H1 (cell line): ENCODE measurements around the gene DYRK1A. TPM values are rescaled to one million over a fixed set of nuclear protein-coding genes. Genes with fewer than 3 reads are reported as not detected.

ENCODE experiments used
- GTF2F1 ChIP-seq: IDR thresholded peaks from 2 replicates; pipeline ENCODE4 v1.6.1; 2012; ENCODE audit warnings: low read depth, low read length, improper control_type of control experiment, borderline replicate concordance
- KDM1A ChIP-seq: fragments of 200-600, 300-600 bp; sonication (generic); IDR thresholded peaks from 2 replicates; pipeline ENCODE4 v1.7.1; 2016; ENCODE audit warnings: mild to moderate bottlenecking, low read length, borderline replicate concordance
- KDM5A ChIP-seq: fragments of 200-600 bp; IDR thresholded peaks from 2 replicates; pipeline ENCODE4 v1.7.1; 2012; ENCODE audit warnings: mild to moderate bottlenecking, low read length, inconsistent platforms, mixed read lengths
- TBP ChIP-seq: IDR thresholded peaks from 2 replicates; pipeline ENCODE4 v1.6.1; 2011; ENCODE audit warnings: low read depth, low read length, improper control_type of control experiment
- TEAD4 ChIP-seq: IDR thresholded peaks from 2 replicates; pipeline ENCODE4 v1.6.1; 2012; ENCODE audit warnings: low read depth, low read length, inconsistent platforms, mixed read lengths
- YY1 ChIP-seq: IDR thresholded peaks from 2 replicates; pipeline ENCODE4 v1.6.1; 2011; ENCODE audit warnings: low read depth, mild to moderate bottlenecking, low read length
- polyA plus RNA-seq, 7 experiments: library from polyadenylated mRNA; depleted of rRNA in 3 of 7; stranded (reverse) in 5 of 7; unstranded in 2 of 7; fragments of >200 nt in 5 of 7; fragments of 200-250 nt in 2 of 7; gene quantifications; 1 replicate in 5 of 7; 2 replicates in 1 of 7; 4 replicates in 1 of 7; pipeline versions ENCODE4 v1.2.1 to v1.2.3, GENCODE V29; 2011 to 2013; ENCODE audit warnings: missing spikeins in 2 of 7, mixed read lengths in 2 of 7
- total RNA-seq: library from RNA; stranded (reverse); fragmentation: NEBNext Ultra II Directional; extraction: Animal tissue kit (Norgen Biotek cat#: 25700); gene quantifications from 2 replicates; pipeline ENCODE4 v1.2.1, GENCODE V29; 2021
- TF ChIP-seq, protein P1 (sequence below): IDR thresholded peaks from 2 replicates; pipeline ENCODE4 v1.6.1; 2011; ENCODE audit warnings: low read depth, mild to moderate bottlenecking, low read length; ENCODE audit not compliant: insufficient read depth

DYRK1A gene
- total and polyA plus RNA-seq, 2 of the 8 experiments (the other 6 are each of a cell fraction or from before 2014, with no cell fraction given) = 61.1 to 62.2 TPM

DNA sequence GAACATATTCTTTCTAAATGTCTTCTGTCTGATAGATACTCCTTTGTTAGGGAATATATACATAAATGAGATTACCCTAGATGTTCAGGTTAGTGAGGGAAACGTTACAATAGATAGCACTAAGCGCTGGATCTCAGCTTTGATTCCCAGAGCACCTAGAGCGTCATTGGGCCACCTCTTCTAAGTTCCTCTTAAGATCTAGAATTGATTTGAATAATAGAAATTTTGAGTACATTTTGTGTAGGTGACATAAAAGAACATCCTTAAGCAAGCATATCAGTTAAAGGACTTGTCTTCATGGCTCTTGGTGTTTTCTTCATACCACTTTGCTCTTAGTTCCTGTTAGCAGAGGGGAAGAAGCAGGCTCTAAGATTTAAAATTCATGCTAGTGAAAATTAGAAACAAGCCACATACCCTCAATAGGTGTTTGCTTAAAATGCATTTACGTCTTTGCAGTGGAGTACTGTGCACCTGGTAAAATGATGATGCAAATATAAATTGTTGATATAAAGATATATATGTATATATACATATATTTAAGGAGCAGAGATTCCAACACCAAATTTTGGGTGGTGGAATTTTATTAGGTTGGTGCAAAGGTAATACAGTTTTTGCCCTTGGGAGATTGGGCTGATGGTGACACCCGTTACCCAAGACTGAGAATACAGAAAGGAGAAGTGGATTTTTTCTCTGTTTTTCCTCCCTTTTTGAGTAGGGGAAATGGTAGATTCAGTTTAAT, 47.1 kb downstream of the DYRK1A start (continued):
- TF ChIP-seq KDM1A (no peak), YY1 (no peak), TEAD4 (no peak), TBP (no peak), GTF2F1 (no peak), KDM5A (no peak)
- TF ChIP-seq, protein P1, sequence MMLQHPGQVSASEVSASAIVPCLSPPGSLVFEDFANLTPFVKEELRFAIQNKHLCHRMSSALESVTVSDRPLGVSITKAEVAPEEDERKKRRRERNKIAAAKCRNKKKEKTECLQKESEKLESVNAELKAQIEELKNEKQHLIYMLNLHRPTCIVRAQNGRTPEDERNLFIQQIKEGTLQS = no peak
